BJ (cell line): Measurements from ENCODE around the gene CDK16. TPM values are rescaled to one million over a fixed set of nuclear protein-coding genes. Genes with fewer than 3 reads are reported as not detected.

ENCODE experiments used
- CTCF ChIA-PET: fragments of 350-600 bp; formaldehyde crosslinking; extraction: SDS; loops from one replicate; lab custom pipeline; 2021; ENCODE audit warnings: antibody characterized with exemption, inconsistent platforms; lab: Yijun Ruan, JAX
- POLR2A ChIA-PET: fragments of 300-600 bp; sonication (Branson Sonifier 250); formaldehyde crosslinking; extraction: SDS; loops from one replicate; lab custom pipeline; 2021; ENCODE audit warnings: antibody characterized with exemption; lab: Charles Lee
- DNase-seq: peaks from one replicate; pipeline ENCODE4 v3.0.0-alpha.2; 2011; ENCODE audit warnings: low read depth
- H3K27me3 ChIP-seq: 2 replicates; pipeline ENCODE4 v1.6.0; 2011; ENCODE audit warnings: low read length; ENCODE audit not compliant: control insufficient read depth, insufficient read depth
- H3K36me3 ChIP-seq: 2 replicates; pipeline ENCODE4 v1.5.1; 2011; ENCODE audit warnings: low read length; ENCODE audit not compliant: control insufficient read depth, insufficient read depth
- H3K4me3 ChIP-seq: 2 replicates; pipeline ENCODE4 v1.5.1; 2011; ENCODE audit warnings: low read depth, mild to moderate bottlenecking, control low read depth, low read length
- CTCF ChIP-seq: IDR thresholded peaks from 2 replicates; pipeline ENCODE4 v1.5.1; 2011; ENCODE audit warnings: low read depth, mild to moderate bottlenecking, control low read depth, inconsistent platforms, low read length, moderate library complexity; ENCODE audit not compliant: insufficient read depth
- polyA plus RNA-seq: library from polyadenylated mRNA; depleted of rRNA; stranded (reverse); fragments of >200 nt; gene quantifications from 2 replicates; pipeline ENCODE4 v1.2.3, GENCODE V29; 2011

Gene CDK16
- polyA plus RNA-seq, 1 experiment, result 167 TPM

DNA sequence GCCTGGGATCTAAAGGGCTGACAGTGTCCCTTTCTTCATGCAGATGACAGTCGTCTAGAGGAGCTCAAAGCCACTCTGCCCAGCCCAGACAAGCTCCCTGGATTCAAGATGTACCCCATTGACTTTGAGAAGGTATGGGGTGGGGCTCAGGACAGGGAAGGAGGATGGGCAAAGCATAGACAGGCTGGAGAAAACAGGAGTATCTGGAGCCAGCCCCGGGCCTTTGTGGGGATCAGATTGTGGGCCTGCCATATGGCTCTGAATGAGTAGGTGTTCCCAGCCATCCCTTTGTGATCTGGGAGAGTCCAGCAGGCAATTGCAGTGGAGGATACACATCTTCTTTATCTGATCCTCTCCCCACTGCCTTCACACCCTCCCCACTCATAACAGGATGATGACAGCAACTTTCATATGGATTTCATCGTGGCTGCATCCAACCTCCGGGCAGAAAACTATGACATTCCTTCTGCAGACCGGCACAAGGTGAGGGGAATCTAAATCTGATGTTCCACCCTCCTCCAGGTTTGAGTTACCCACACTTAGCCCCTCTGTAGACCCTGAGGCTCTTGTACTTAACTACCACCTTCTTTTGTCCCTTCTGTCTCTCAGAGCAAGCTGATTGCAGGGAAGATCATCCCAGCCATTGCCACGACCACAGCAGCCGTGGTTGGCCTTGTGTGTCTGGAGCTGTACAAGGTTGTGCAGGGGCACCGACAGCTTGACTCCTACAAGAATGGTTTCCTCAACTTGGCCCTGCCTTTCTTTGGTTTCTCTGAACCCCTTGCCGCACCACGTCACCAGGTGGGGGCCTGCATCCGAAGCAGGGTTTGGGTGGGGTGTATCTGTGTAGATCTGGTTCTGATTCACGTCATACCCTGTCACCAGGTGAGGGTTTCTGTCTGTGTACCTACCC, 5.8 kb upstream of the CDK16 start:
- Histone ChIP-seq H3K27me3 (no peaks in the 10 kb centered on the region), H3K36me3 (peaks cover 40% of the 10 kb centered on the region), H3K4me3 (no peak overlapping the region)
- ChIA-PET CTCF (no interaction called here), POLR2A (no interaction called here)
- DNase-seq, result no peak
- TF ChIP-seq CTCF, result no peak

- CTCF ChIA-PET, result interaction anchor here (1.5 kb wide), 1 partner anchor 20 kb away, joined by 3 read pairs; no protein-coding TSS in a partner anchor
These were observed 3.9 kb upstream of the CDK16 start for GRCh38 chrX:47214435-47215077.

DNA sequence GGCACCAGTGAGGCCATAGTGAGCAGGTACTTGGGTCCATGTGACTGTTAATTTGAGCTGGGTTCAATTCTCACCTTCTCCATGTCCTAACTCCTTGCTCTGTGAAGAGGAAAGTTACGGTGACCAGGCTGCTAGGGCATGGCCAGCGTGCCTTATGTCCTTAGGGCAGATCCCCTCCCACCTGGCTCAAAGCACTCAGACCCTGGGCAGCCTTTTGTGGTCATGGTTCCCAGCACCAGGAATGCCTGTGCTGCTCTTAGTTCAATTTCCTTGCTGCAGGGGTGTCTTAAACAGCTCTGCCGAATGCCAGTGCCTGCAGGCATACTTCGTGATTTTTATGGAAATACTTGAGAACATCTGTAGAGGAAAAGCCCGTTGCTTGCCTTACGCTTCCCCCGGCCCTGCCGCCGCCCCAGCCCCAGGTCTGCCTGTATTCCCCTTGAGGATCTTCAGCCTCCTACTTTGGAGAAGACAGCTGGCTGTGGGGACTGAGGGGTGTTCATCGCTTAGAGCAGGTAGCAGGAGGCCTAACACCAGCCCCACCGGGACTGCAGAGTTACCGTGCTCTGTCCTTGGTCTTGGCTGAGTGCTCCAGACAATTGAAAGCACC, 3.1 kb upstream of the CDK16 start:
- CTCF ChIA-PET, result interaction anchor here (1.5 kb wide), 1 partner anchor 21 kb away, joined by 3 read pairs; no protein-coding TSS in a partner anchor

More at GRCh38 chrX:47214435-47215077, 3.9 kb upstream of the CDK16 start:
- H3K4me3 ChIP-seq, result no peak overlapping the region
- TF ChIP-seq CTCF, result no peak
- POLR2A ChIA-PET, result no interaction called here
- peaks cover 30% of the 10 kb centered on the region for H3K36me3 ChIP-seq
- H3K27me3 ChIP-seq, result no peaks in the 10 kb centered on the region
- DNase-seq, result no peak

DNA sequence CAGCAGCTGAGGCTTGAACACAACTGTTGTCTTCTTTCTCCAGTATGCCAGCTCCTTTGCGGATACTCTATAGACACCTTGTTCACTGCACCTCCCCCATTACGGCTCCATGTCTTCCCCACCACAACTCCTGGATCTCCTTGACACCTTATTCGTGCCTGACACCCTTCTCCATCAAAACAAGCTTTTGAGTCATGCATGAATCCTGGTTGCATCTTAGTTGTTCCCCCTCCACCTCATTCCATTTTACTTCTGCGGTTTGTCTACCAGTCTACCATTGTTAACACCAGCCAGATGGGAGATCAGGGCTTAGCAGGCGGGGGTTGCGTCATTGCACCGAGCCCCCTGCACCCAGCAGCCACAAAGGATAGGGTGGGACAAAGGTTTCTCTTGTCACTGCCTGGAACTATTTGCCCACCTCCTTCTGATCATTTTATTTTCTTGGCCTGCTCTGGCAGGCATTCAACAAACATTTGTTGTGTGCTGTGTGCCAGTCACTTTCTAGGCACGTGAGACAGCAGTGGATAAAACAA, 2.0 kb upstream of the CDK16 start:
- Histone ChIP-seq H3K4me3 (no peak overlapping the region), H3K36me3 (peaks cover 18% of the 10 kb centered on the region), H3K27me3 (no peaks in the 10 kb centered on the region)
- CTCF ChIA-PET, result no interaction called here
- DNase-seq, result no peak
- TF ChIP-seq CTCF, result no peak
- POLR2A ChIA-PET, result interaction anchor here (0.7 kb wide), 1 partner anchor 319 kb away, joined by 3 read pairs; no protein-coding TSS in a partner anchor

More for the DNA sequence above, 3.1 kb upstream of the CDK16 start:
- no peak for DNase-seq
- Histone ChIP-seq H3K36me3 (peaks cover 24% of the 10 kb centered on the region), H3K27me3 (no peaks in the 10 kb centered on the region), H3K4me3 (no peak overlapping the region)
- TF ChIP-seq CTCF, result no peak
- POLR2A ChIA-PET, result interaction anchor here (0.7 kb wide), 1 partner anchor 320 kb away, joined by 3 read pairs; no protein-coding TSS in a partner anchor
